Activated T-helper 1 cell treated with Interleukin-2 at 50 U/mL for 16 hours (primary cell): ENCODE results near the gene BAIAP2.

Experiments
- DNase-seq: peaks from one replicate; pipeline ENCODE4 v3.0.0-alpha.2; 2020; ENCODE audit warnings: low read depth

BAIAP2 gene

GRCh38 chr17:81159611-81160265, 124.8 kb downstream of the BAIAP2 start:
- DNase-seq, result no peak

GRCh38 chr17:81160306-81160705, 125.4 kb downstream of the BAIAP2 start:
- no peak for DNase-seq

GRCh38 chr17:81160747-81161453, 125.9 kb downstream of the BAIAP2 start:
- no peak for DNase-seq

GRCh38 chr17:81161536-81161935, 126.6 kb downstream of the BAIAP2 start:
- no peak for DNase-seq

- DNase-seq, result no peak
Measured at GRCh38 chr17:81161972-81162371, 127.0 kb downstream of the BAIAP2 start.

GRCh38 chr17:81162491-81162890, 127.5 kb downstream of the BAIAP2 start:
- no peak for DNase-seq

- DNase-seq, result no peak
Measured at GRCh38 chr17:81163051-81163695, 128.2 kb downstream of the BAIAP2 start.

GRCh38 chr17:81163703-81164370, 128.9 kb downstream of the BAIAP2 start:
- no peak for DNase-seq

GRCh38 chr17:81164371-81165245, 129.7 kb downstream of the BAIAP2 start:
- DNase-seq, result no peak

GRCh38 chr17:81165246-81166032, 130.5 kb downstream of the BAIAP2 start, which contains the start of gene PVALEF:
Gene PVALEF, plus strand, starts transcription at chr17:81165507. Its CDS starts 15,720 bp downstream, at chr17:81181227.
- no peak for DNase-seq

- no peak for DNase-seq
Measured at GRCh38 chr17:81166033-81166492, 131.1 kb downstream of the BAIAP2 start, which contains the start of gene AATK. Gene AATK, minus strand, starts transcription at chr17:81166221. Its CDS starts 229 bp downstream, at chr17:81165992.
